Measurements from ENCODE around the gene GBF1.
A peak's percentile ranks its signal among the peaks of the same experiment; 100 is the strongest.
"Not testable (repeated sequence)": the region's sequence is repeated elsewhere in the genome, so short reads cannot be mapped to it uniquely, and the experiment has no call there.

The GBF1 gene

GRCh38 chr10:102300912-102301311 lies 55.6 kb downstream of the GBF1 start:
- DNase-seq (ENCODE audit: low read depth in 2 of 2, low spot score in 1 of 2), result not testable (repeated sequence)

GRCh38 chr10:102301332-102301731 lies 56.0 kb downstream of the GBF1 start:
- not testable (repeated sequence) for DNase-seq (ENCODE audit: low read depth in 2 of 2, low spot score in 1 of 2)

GRCh38 chr10:102302611-102303010 lies 57.3 kb downstream of the GBF1 start:
- no peak for DNase-seq (ENCODE audit: low read depth in 2 of 2, low spot score in 1 of 2)

- DNase-seq (ENCODE audit: low read depth in 2 of 2, low spot score in 1 of 2), result no peak
Observed at GRCh38 chr10:102306006-102306405, 60.7 kb downstream of the GBF1 start.

GRCh38 chr10:102306710-102307109 lies 61.4 kb downstream of the GBF1 start:
- no peak for DNase-seq (ENCODE audit: low read depth in 2 of 2, low spot score in 1 of 2)

- DNase-seq (ENCODE audit: low read depth in 2 of 2, low spot score in 1 of 2), result not testable (repeated sequence)
Observed at GRCh38 chr10:102308318-102308717, 63.0 kb downstream of the GBF1 start.

- no peak for DNase-seq (ENCODE audit: low read depth in 2 of 2, low spot score in 1 of 2)
Observed at GRCh38 chr10:102309236-102309635, 63.9 kb downstream of the GBF1 start.

GRCh38 chr10:102309916-102310315 lies 64.6 kb downstream of the GBF1 start:
- DNase-seq (ENCODE audit: low read depth in 2 of 2, low spot score in 1 of 2), result no peak

GRCh38 chr10:102310361-102311024 lies 65.2 kb downstream of the GBF1 start:
- no peak for DNase-seq (ENCODE audit: low read depth in 2 of 2, low spot score in 1 of 2)

GRCh38 chr10:102311025-102311420 lies 65.7 kb downstream of the GBF1 start:
- DNase-seq (ENCODE audit: low read depth in 2 of 2, low spot score in 1 of 2), result no peak

GRCh38 chr10:102312683-102313082 lies 67.4 kb downstream of the GBF1 start:
- no peak for DNase-seq (ENCODE audit: low read depth in 2 of 2, low spot score in 1 of 2)

GRCh38 chr10:102313221-102313896 lies 68.0 kb downstream of the GBF1 start:
- no peak for DNase-seq (ENCODE audit: low read depth in 2 of 2, low spot score in 1 of 2)

GRCh38 chr10:102314801-102315200 lies 69.5 kb downstream of the GBF1 start:
- DNase-seq (ENCODE audit: low read depth in 2 of 2, low spot score in 1 of 2), result no peak

- DNase-seq (ENCODE audit: low read depth in 2 of 2, low spot score in 1 of 2), result no peak
Observed at GRCh38 chr10:102316421-102316820, 71.1 kb downstream of the GBF1 start.

GRCh38 chr10:102322914-102323313 lies 77.6 kb downstream of the GBF1 start:
- peak; percentile 6 to 12 for DNase-seq (ENCODE audit: low read depth in 2 of 2, low spot score in 1 of 2)

- no peak for DNase-seq (ENCODE audit: low read depth in 2 of 2, low spot score in 1 of 2)
Observed at GRCh38 chr10:102324061-102324460, 78.7 kb downstream of the GBF1 start.

GRCh38 chr10:102326031-102326430 lies 80.7 kb downstream of the GBF1 start:
- DNase-seq (ENCODE audit: low read depth in 2 of 2, low spot score in 1 of 2), result no peak

GRCh38 chr10:102327002-102327401 lies 81.7 kb downstream of the GBF1 start:
- no peak for DNase-seq (ENCODE audit: low read depth in 2 of 2, low spot score in 1 of 2)

- DNase-seq (ENCODE audit: low read depth in 2 of 2, low spot score in 1 of 2), result no peak
Observed at GRCh38 chr10:102327641-102328040, 82.3 kb downstream of the GBF1 start.

GRCh38 chr10:102332772-102333171 lies 87.4 kb downstream of the GBF1 start:
- DNase-seq (ENCODE audit: low read depth in 2 of 2, low spot score in 1 of 2), result no peak

- no peak for DNase-seq (ENCODE audit: low read depth in 2 of 2, low spot score in 1 of 2)
Observed at GRCh38 chr10:102334101-102334500, 88.8 kb downstream of the GBF1 start.

GRCh38 chr10:102335184-102335583 lies 89.9 kb downstream of the GBF1 start:
- no peak for DNase-seq (ENCODE audit: low read depth in 2 of 2, low spot score in 1 of 2)
